ENCODE measurements around the gene ARL3.

- TF ChIP-seq CTCF (IDR thresholded peaks at IDR 0.05; ENCODE audit: insufficient read depth, low read depth, low read length) (no peak), EZH2 (IDR thresholded peaks at IDR 0.05; ENCODE audit: insufficient read depth, low read length) (no peak)
Observed at GRCh38 chr10:102715880-102716279, 1.7 kb upstream of the ARL3 start.

All from astrocyte (in vitro differentiated cells and primary cell).